Measurements from ENCODE around the gene EIF2B4.

DNA sequence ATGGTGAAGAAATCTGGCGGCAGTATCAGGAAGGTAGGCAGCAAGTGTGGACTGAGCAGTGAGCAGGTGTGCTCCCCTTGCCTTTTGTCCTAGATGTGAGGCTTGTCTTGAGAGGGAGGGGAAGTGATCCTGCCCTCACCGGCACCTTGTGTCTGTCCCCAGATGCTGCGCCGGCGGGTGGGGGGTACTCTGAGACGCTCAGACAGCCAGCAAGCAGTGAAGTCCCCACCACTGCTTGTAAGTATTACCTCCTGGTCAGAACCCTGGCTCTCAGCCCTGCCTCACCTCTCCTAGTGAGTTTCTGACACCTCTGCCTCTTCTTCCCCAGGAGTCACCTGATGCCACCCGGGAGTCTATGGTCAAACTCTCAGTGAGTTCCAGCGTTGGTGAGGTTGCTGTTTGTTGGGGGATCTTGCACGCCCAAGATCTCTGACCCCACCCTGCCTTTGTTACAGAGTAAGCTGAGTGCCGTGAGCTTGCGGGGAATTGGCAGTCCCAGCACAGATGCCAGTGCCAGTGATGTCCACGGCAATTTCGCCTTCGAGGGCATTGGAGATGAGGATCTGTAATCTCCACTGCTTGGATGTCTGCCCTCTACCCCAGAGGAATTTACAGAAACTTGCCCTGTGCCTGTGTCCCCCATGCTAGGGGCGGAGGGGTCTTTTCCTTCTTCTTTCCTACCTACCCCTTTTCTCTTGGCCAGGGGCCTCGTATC lies 6.2 kb upstream of the EIF2B4 start:
- TF ChIP-seq, protein P1, sequence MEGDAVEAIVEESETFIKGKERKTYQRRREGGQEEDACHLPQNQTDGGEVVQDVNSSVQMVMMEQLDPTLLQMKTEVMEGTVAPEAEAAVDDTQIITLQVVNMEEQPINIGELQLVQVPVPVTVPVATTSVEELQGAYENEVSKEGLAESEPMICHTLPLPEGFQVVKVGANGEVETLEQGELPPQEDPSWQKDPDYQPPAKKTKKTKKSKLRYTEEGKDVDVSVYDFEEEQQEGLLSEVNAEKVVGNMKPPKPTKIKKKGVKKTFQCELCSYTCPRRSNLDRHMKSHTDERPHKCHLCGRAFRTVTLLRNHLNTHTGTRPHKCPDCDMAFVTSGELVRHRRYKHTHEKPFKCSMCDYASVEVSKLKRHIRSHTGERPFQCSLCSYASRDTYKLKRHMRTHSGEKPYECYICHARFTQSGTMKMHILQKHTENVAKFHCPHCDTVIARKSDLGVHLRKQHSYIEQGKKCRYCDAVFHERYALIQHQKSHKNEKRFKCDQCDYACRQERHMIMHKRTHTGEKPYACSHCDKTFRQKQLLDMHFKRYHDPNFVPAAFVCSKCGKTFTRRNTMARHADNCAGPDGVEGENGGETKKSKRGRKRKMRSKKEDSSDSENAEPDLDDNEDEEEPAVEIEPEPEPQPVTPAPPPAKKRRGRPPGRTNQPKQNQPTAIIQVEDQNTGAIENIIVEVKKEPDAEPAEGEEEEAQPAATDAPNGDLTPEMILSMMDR (conservative IDR thresholded peaks at IDR 0.05; ENCODE audit: low read depth in 2 of 2) = no peak
- TF ChIP-seq POLR2AphosphoS5 (IDR thresholded peaks at IDR 0.05; ENCODE audit: low read depth) = peak; percentile 5; the same call in 1 of the 2 replicates
- TF ChIP-seq, protein P2, sequence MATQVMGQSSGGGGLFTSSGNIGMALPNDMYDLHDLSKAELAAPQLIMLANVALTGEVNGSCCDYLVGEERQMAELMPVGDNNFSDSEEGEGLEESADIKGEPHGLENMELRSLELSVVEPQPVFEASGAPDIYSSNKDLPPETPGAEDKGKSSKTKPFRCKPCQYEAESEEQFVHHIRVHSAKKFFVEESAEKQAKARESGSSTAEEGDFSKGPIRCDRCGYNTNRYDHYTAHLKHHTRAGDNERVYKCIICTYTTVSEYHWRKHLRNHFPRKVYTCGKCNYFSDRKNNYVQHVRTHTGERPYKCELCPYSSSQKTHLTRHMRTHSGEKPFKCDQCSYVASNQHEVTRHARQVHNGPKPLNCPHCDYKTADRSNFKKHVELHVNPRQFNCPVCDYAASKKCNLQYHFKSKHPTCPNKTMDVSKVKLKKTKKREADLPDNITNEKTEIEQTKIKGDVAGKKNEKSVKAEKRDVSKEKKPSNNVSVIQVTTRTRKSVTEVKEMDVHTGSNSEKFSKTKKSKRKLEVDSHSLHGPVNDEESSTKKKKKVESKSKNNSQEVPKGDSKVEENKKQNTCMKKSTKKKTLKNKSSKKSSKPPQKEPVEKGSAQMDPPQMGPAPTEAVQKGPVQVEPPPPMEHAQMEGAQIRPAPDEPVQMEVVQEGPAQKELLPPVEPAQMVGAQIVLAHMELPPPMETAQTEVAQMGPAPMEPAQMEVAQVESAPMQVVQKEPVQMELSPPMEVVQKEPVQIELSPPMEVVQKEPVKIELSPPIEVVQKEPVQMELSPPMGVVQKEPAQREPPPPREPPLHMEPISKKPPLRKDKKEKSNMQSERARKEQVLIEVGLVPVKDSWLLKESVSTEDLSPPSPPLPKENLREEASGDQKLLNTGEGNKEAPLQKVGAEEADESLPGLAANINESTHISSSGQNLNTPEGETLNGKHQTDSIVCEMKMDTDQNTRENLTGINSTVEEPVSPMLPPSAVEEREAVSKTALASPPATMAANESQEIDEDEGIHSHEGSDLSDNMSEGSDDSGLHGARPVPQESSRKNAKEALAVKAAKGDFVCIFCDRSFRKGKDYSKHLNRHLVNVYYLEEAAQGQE (IDR thresholded peaks at IDR 0.05; ENCODE audit: unreplicated experiment) = no peak
- TF ChIP-seq EZH2 (IDR thresholded peaks at IDR 0.05; ENCODE audit: low read depth, unreplicated experiment) = no peak
- TF ChIP-seq, protein P3, sequence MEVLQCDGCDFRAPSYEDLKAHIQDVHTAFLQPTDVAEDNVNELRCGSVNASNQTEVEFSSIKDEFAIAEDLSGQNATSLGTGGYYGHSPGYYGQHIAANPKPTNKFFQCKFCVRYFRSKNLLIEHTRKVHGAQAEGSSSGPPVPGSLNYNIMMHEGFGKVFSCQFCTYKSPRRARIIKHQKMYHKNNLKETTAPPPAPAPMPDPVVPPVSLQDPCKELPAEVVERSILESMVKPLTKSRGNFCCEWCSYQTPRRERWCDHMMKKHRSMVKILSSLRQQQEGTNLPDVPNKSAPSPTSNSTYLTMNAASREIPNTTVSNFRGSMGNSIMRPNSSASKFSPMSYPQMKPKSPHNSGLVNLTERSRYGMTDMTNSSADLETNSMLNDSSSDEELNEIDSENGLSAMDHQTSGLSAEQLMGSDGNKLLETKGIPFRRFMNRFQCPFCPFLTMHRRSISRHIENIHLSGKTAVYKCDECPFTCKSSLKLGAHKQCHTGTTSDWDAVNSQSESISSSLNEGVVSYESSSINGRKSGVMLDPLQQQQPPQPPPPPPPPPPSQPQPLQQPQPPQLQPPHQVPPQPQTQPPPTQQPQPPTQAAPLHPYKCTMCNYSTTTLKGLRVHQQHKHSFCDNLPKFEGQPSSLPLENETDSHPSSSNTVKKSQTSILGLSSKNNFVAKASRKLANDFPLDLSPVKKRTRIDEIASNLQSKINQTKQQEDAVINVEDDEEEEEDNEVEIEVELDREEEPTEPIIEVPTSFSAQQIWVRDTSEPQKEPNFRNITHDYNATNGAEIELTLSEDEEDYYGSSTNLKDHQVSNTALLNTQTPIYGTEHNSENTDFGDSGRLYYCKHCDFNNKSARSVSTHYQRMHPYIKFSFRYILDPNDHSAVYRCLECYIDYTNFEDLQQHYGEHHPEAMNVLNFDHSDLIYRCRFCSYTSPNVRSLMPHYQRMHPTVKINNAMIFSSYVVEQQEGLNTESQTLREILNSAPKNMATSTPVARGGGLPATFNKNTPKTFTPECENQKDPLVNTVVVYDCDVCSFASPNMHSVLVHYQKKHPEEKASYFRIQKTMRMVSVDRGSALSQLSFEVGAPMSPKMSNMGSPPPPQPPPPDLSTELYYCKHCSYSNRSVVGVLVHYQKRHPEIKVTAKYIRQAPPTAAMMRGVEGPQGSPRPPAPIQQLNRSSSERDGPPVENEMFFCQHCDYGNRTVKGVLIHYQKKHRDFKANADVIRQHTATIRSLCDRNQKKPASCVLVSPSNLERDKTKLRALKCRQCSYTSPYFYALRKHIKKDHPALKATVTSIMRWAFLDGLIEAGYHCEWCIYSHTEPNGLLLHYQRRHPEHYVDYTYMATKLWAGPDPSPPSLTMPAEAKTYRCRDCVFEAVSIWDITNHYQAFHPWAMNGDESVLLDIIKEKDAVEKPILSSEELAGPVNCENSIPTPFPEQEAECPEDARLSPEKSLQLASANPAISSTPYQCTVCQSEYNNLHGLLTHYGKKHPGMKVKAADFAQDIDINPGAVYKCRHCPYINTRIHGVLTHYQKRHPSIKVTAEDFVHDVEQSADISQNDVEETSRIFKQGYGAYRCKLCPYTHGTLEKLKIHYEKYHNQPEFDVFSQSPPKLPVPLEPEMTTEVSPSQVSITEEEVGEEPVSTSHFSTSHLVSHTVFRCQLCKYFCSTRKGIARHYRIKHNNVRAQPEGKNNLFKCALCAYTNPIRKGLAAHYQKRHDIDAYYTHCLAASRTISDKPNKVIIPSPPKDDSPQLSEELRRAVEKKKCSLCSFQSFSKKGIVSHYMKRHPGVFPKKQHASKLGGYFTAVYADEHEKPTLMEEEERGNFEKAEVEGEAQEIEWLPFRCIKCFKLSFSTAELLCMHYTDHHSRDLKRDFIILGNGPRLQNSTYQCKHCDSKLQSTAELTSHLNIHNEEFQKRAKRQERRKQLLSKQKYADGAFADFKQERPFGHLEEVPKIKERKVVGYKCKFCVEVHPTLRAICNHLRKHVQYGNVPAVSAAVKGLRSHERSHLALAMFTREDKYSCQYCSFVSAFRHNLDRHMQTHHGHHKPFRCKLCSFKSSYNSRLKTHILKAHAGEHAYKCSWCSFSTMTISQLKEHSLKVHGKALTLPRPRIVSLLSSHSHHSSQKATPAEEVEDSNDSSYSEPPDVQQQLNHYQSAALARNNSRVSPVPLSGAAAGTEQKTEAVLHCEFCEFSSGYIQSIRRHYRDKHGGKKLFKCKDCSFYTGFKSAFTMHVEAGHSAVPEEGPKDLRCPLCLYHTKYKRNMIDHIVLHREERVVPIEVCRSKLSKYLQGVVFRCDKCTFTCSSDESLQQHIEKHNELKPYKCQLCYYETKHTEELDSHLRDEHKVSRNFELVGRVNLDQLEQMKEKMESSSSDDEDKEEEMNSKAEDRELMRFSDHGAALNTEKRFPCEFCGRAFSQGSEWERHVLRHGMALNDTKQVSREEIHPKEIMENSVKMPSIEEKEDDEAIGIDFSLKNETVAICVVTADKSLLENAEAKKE (CRISPR knock-in tag; IDR thresholded peaks at IDR 0.05) = no peak
- no peak for TF ChIP-seq STAT1 (IDR thresholded peaks at IDR 0.05; ENCODE audit: unreplicated experiment)
- no peak for TF ChIP-seq JUNB (IDR thresholded peaks at IDR 0.05; ENCODE audit: unreplicated experiment)
- no peak for TF ChIP-seq EZH2phosphoT487 (IDR thresholded peaks at IDR 0.05; ENCODE audit: unreplicated experiment)
- no peak for TF ChIP-seq CREB1 (CRISPR knock-in tag; IDR thresholded peaks at IDR 0.05; ENCODE audit: low read depth)

Measured in GM23338 (cell line).